Tibial nerve (tissue), 4 donors: Measurements from ENCODE around the gene AURKAIP1.

Experiments
- CTCF ChIP-seq, 5 experiments: fragments of 200-600 bp in 3 of 5; fragments of 450-650 bp in 2 of 5; sonication (generic) in 3 of 5; IDR thresholded peaks; one replicate each; pipeline ENCODE4 v1.5.1; 2016 to 2019; ENCODE audit warnings: antibody characterized with exemption in 5 of 5, mild to moderate bottlenecking in 3 of 5, moderate library complexity in 2 of 5
- EP300 ChIP-seq, 2 donors: sonication (generic); formaldehyde crosslinking; IDR thresholded peaks; one replicate each; pipeline ENCODE4 v1.6.1; 2017; ENCODE audit warnings: antibody characterized with exemption in 2 of 2, mild to moderate bottlenecking in 1 of 2
- POLR2A ChIP-seq, 2 donors: fragments of 450-650 bp; IDR thresholded peaks; one replicate each; pipeline ENCODE4 v1.6.1; 2017; ENCODE audit warnings: antibody characterized with exemption in 2 of 2, mild to moderate bottlenecking in 2 of 2, moderate library complexity in 2 of 2

GRCh38 chr1:1421907-1422464 lies 47.0 kb upstream of the AURKAIP1 start:
- TF ChIP-seq CTCF (IDR thresholded peaks at IDR 0.05): no peak
- no peak for TF ChIP-seq EP300 (IDR thresholded peaks at IDR 0.05)
- TF ChIP-seq POLR2A (IDR thresholded peaks at IDR 0.05): no peak
